GM12873 (cell line): Measurements from ENCODE around the gene NCBP3.

ENCODE experiments used
- TF ChIP-seq, protein P1 (sequence below): IDR thresholded peaks from 2 replicates; pipeline ENCODE4 v1.5.1; 2012; ENCODE audit warnings: low read depth, mild to moderate bottlenecking, moderate library complexity, low read length, control low read depth; ENCODE audit not compliant: insufficient read depth; ENCODE audit errors: missing control alignments

The NCBP3 gene

DNA sequence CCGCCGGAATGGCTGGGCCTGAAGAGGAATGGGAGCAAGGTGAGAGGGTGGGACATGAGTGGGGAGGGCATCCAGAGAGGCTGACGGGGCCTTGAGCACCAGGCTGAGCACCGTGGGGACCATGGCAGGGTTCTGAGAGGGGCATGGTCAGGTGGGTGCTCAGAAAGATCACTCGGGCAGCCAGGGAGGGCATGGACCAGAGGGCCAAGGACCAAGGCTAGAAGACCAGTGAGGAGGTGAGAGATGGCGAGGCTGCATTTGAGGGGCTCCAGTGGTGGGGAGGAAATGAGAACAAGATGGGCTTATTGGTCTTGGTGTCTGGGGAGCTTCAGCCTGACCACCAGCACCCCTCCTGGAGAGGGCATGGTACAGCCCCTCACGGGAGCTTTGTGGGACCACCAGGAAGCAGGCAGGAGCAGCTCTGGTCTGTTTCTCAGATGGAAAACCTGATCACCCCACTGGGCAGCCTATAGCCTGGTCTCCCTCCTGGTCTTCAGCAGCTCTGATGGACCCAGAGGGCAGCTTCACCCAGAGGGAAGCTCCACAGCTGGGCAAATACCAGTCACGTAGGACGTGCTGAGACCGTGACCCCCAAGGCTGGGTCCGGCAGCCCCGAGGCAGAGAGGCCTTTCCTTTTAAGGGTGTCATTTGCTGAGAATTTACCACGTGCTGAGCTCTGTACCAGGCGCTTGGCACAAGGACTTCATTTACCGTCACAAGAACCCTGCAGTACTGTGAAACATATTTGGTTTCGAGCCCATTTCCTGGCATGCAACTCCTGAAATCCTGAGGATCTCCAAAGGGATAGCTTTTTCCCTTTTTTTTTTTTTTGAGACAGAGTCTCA lies 11.4 kb upstream of the NCBP3 start:
- TF ChIP-seq, protein P1, sequence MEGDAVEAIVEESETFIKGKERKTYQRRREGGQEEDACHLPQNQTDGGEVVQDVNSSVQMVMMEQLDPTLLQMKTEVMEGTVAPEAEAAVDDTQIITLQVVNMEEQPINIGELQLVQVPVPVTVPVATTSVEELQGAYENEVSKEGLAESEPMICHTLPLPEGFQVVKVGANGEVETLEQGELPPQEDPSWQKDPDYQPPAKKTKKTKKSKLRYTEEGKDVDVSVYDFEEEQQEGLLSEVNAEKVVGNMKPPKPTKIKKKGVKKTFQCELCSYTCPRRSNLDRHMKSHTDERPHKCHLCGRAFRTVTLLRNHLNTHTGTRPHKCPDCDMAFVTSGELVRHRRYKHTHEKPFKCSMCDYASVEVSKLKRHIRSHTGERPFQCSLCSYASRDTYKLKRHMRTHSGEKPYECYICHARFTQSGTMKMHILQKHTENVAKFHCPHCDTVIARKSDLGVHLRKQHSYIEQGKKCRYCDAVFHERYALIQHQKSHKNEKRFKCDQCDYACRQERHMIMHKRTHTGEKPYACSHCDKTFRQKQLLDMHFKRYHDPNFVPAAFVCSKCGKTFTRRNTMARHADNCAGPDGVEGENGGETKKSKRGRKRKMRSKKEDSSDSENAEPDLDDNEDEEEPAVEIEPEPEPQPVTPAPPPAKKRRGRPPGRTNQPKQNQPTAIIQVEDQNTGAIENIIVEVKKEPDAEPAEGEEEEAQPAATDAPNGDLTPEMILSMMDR = no peak

DNA sequence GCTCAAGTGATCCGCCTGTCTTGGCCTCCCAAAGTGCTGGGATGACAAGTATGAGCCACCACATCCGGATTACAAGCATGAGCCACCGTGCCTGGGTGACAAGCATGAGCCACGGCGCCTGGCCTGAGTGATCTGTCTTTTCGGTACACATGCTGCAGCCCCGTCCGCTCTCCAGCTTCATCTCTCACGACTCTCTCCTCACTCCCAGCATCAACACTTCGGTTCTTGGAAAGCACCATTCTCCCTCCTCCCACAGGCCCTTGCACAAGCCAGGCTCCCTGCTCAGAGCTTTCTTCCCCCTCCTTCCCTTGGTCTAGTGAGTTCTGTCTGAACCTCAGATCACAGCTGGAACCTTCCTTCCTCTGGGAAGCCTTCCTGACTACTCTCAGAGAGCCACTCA lies 6.5 kb upstream of the NCBP3 start:
- TF ChIP-seq, protein P1 = no peak

DNA sequence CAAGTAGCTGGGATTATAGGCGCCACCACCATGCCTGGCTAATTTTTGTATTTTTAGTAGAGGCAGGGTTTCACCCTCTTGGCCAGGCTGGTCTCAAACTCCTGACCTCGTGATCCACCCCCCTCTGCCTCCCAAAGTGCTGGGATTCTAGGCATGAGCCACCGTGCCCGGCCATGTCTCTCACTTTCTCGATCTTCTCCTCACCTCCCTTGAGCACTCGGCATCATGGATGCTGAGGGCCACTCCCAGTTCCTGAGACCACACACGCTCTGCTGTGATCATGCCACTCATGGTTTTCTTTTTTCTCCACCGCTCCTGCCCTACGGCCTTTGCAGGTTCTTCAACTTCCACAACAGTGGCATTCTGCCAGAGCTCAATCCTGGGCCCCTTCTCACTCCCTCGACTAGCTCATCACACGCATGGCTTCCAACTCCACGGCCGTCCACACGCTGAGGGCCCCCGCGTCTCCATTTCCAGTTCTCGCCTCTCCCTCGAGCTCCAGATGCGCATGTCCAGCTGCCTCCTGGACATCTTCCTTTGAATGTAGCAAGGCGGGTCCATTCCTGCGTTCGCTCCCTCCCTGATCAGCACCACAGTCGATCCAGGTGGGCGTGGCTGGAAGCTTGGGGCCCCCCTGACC lies 5.5 kb upstream of the NCBP3 start:
- TF ChIP-seq, protein P1 = no peak

DNA sequence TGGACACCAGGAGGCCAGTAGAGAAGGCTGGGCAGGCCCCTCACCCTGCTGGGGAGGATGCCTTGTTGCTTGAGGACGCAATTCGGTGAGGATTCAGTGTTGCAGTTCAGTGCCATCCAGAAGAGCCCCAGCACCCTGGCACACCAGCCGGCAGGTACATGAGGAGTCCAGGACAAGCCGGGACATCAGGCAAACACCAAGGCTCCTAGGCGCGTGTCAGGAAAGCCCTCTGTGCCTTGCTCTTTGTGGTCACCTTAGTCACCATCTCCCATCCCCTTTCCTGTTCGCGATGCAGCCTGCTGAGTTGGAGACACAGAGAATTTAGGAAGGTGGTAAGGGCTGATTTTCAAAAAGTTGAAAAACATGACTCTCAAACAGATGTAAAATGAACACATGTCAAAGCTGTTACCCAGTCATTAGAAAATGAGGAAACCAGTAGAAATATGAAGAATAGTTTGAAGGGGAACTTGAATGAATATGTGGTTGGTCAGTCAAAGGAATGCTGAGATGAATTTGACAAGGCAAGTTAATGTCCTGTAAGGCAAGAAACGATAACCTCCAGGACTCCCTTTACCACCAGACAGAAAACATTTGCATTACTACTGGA lies 2.3 kb upstream of the NCBP3 start:
- TF ChIP-seq, protein P1 = no peak

DNA sequence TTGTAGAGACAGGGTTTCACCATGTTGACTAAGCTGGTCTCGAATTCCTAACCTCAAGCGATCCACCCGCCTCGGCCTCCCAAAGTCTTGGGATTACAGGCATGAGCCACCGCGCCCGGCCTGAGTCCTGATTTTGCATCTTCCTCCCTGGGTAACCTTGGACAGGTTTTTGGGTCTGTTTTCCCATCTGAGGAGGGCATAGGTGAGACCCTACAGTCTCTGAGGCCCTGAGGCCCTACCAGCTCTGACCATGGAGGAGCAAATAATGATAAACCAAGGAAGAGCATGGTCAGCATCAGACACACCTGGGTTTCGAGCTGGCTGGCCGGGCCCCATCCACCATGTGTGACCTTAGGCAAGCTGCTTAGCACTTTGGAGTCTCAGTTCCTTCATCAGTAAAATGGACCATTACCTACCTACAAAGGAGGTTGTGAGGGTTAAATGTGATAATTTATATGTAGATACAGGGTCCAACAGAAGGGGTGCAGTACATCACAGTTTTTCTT lies 1.2 kb upstream of the NCBP3 start:
- TF ChIP-seq, protein P1 = no peak

DNA sequence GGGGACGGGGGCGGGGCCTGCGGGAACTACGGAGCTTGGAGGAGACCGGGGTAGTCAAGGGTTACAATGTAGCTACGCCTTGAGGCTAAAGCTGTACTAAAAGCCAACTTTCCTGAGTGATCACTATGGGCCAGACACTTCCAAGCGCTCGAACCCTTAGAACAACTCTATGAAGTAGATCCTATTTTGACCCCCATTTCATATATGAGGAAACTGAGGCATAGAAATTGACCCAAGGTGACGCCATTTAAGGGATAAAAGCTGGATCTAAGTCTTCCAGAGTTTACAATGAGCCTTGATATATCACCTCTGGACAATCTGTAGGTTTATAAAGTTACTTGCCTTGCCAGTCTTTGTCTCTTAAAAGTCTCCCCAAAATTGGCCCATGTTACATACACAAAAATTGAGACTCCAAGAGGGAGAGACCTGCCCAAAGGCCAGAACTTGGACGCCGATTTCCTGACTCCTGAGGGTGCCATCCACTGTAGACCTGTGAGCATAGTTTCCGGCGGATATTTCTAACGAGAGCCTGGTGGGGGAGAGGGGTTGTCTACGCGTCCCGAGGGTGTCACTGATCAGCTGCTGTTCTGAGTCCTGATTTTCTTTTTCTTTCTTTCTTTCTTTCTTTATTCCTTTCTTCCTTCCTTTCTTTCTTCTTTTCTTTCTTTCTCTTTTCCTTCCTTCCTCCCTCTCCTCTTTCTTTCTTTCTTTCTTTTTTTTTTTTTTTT lies 555 bp upstream of the NCBP3 start:
- TF ChIP-seq, protein P1 = no peak

DNA sequence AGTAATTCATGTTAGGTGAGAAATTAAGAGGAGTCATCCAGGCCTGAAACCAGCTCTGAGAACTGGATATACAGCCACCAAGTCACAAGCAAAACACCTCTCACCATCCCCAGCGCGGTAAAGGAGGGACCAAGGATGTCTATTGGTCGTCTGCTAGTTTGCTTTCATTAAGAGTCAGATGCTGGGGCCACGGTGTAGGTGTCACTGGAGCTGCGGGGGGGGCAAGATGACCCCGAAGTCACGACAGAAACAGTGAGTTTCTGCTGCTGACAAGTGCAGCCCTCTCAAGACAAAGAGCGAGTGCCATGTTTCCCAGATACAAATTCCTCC lies 790 bp downstream of the NCBP3 start:
- TF ChIP-seq, protein P1 = no peak
